CD4-positive, alpha-beta memory T cell (primary cell): ENCODE data around the gene GAPDH. TPM values are rescaled to one million over a fixed set of nuclear protein-coding genes. Genes with fewer than 3 reads are reported as not detected.
"Not testable (repeated sequence)": the region's sequence is repeated elsewhere in the genome, so short reads cannot be mapped to it uniquely, and the experiment has no call there.

Experiments
- CTCF ChIA-PET: fragments of 350-600 bp; sonication (Branson Sonifier 250); formaldehyde crosslinking; loops from one replicate; lab custom pipeline; 2021; ENCODE audit warnings: inconsistent platforms; ENCODE audit not compliant: partially characterized antibody; lab: Charles Lee
- POLR2A ChIA-PET: fragments of 350-600 bp; sonication (Branson Sonifier 250); formaldehyde crosslinking; loops from one replicate; lab custom pipeline; 2021; ENCODE audit not compliant: partially characterized antibody; lab: Charles Lee
- DNase-seq, 5 donors: peaks; one replicate each; pipeline versions ENCODE4 v3.0.0 to v3.0.0-alpha.2; 2020 to 2022; ENCODE audit warnings: mixed read lengths in 1 of 5
- H3K27ac ChIP-seq: one replicate; pipeline ENCODE4 v1.7.0; 2013; ENCODE audit warnings: low read depth, low read length
- H3K27me3 ChIP-seq: 2 replicates; pipeline ENCODE4 v1.7.0; 2013; ENCODE audit warnings: mild to moderate bottlenecking, low read length, moderate library complexity; ENCODE audit not compliant: insufficient read depth
- H3K36me3 ChIP-seq: 2 replicates; pipeline ENCODE4 v1.7.0; 2013; ENCODE audit warnings: mild to moderate bottlenecking, low read length, moderate library complexity; ENCODE audit not compliant: insufficient read depth
- H3K4me1 ChIP-seq: 2 replicates; pipeline ENCODE4 v1.7.0; 2013; ENCODE audit warnings: mild to moderate bottlenecking, low read length, moderate library complexity; ENCODE audit not compliant: insufficient read depth
- H3K4me3 ChIP-seq, 2 donors: one replicate each; pipeline ENCODE4 v1.7.0; 2013; ENCODE audit warnings: low read length in 2 of 2, mild to moderate bottlenecking in 1 of 2
- H3K9me3 ChIP-seq, 2 donors: one replicate each; pipeline ENCODE4 v1.7.0; 2013; ENCODE audit warnings: low read length in 2 of 2, control low read depth in 1 of 2; ENCODE audit not compliant: control insufficient read depth in 1 of 2
- H3K27ac Mint-ChIP-seq, 7 donors: one replicate each; pipeline ENCODE4 v1.8.0; 2020 to 2021; ENCODE audit warnings: mixed read lengths in 7 of 7, mild to moderate bottlenecking in 6 of 7, inconsistent platforms in 3 of 7, moderate library complexity in 3 of 7
- H3K27me3 Mint-ChIP-seq, 2 donors: one replicate each; pipeline ENCODE4 v1.8.0; 2020 to 2021; ENCODE audit warnings: mixed read lengths in 2 of 2
- H3K36me3 Mint-ChIP-seq, 2 donors: one replicate each; pipeline ENCODE4 v1.8.0; 2020 to 2021; ENCODE audit warnings: mixed read lengths in 2 of 2, inconsistent platforms in 1 of 2, mild to moderate bottlenecking in 1 of 2
- H3K4me1 Mint-ChIP-seq, 4 donors: one replicate each; pipeline ENCODE4 v1.8.0; 2020 to 2021; ENCODE audit warnings: mixed read lengths in 4 of 4, mild to moderate bottlenecking in 1 of 4
- H3K4me3 Mint-ChIP-seq, 8 donors: one replicate each; pipeline ENCODE4 v1.8.0; 2020 to 2021; ENCODE audit warnings: mixed read lengths in 8 of 8, mild to moderate bottlenecking in 7 of 8, moderate library complexity in 6 of 8, inconsistent platforms in 3 of 8
- H3K9me3 Mint-ChIP-seq, 8 donors: one replicate each; pipeline ENCODE4 v1.8.0; 2020 to 2021; ENCODE audit warnings: mixed read lengths in 8 of 8, mild to moderate bottlenecking in 5 of 8, inconsistent platforms in 3 of 8, moderate library complexity in 1 of 8
- intact Hi-C: fragments of 100-400 bp; cut with micrococcal nuclease; formaldehyde crosslinking; loops from one replicate; pipeline ENCODE4 v1.15.1; 2023
- polyA plus RNA-seq, 2 donors: library from polyadenylated mRNA; unstranded; fragments of 300-500 nt; fragmentation: Illumina TruSeq; gene quantifications; one replicate each; pipeline ENCODE4 v1.2.3, GENCODE V29; 2021
- total RNA-seq, 2 experiments: library from RNA; stranded (reverse); gene quantifications; one replicate each; pipeline ENCODE4 v1.2.3, GENCODE V29; 2021

The GAPDH gene
- total and polyA plus RNA-seq, 4 experiments from 2014 or later = 474 to 2,185 (median 1,163) TPM

DNA sequence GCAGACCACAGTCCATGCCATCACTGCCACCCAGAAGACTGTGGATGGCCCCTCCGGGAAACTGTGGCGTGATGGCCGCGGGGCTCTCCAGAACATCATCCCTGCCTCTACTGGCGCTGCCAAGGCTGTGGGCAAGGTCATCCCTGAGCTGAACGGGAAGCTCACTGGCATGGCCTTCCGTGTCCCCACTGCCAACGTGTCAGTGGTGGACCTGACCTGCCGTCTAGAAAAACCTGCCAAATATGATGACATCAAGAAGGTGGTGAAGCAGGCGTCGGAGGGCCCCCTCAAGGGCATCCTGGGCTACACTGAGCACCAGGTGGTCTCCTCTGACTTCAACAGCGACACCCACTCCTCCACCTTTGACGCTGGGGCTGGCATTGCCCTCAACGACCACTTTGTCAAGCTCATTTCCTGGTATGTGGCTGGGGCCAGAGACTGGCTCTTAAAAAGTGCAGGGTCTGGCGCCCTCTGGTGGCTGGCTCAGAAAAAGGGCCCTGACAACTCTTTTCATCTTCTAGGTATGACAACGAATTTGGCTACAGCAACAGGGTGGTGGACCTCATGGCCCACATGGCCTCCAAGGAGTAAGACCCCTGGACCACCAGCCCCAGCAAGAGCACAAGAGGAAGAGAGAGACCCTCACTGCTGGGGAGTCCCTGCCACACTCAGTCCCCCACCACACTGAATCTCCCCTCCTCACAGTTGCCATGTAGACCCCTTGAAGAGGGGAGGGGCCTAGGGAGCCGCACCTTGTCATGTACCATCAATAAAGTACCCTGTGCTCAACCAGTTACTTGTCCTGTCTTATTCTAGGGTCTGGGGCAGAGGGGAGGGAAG lies 3.5 kb downstream of the GAPDH start:
- not testable (repeated sequence) for H3K27me3 Mint-ChIP-seq, H3K9me3 Mint-ChIP-seq, H3K9me3 ChIP-seq, H3K27me3 ChIP-seq, H3K4me3 ChIP-seq
- Mint-ChIP-seq H3K27ac (peak overlapping the region; percentile 86 to 99 (median 98)), H3K4me1 (peaks cover 38 to 80% (median 63%) of the 10 kb centered on the region in 4 donors), H3K36me3 (peaks cover 22 to 61% of the 10 kb centered on the region in 2 donors), H3K4me3 (peak overlapping the region; percentile 39 to 85 (median 66))
- DNase-seq = peak; percentile 82 to 87 (median 82)
- intact Hi-C loops = loop anchor here (1.0 kb wide), 2 partner anchors 114 to 202 kb away; no protein-coding TSS in a partner anchor
- peaks cover 84% of the 10 kb centered on the region for H3K4me1 ChIP-seq
- H3K27ac ChIP-seq = peak overlapping the region; percentile 56
- ChIA-PET POLR2A (interaction anchor here (1.0 to 10.5 kb wide), 16 partner anchors 9 to 211 kb away, joined by 3 to 237 read pairs (median 6); partner anchors contain the start of genes CD27, MRPL51, NCAPD2 and NOP2), CTCF (interaction anchor here (0.6 to 8.0 kb wide), 39 partner anchors 8 to 314 kb away, joined by 3 to 162 read pairs (median 6); partner anchors contain the start of genes CD27, MLF2, MRPL51 and TAPBPL)
- peaks cover 25% of the 10 kb centered on the region for H3K36me3 ChIP-seq

DNA sequence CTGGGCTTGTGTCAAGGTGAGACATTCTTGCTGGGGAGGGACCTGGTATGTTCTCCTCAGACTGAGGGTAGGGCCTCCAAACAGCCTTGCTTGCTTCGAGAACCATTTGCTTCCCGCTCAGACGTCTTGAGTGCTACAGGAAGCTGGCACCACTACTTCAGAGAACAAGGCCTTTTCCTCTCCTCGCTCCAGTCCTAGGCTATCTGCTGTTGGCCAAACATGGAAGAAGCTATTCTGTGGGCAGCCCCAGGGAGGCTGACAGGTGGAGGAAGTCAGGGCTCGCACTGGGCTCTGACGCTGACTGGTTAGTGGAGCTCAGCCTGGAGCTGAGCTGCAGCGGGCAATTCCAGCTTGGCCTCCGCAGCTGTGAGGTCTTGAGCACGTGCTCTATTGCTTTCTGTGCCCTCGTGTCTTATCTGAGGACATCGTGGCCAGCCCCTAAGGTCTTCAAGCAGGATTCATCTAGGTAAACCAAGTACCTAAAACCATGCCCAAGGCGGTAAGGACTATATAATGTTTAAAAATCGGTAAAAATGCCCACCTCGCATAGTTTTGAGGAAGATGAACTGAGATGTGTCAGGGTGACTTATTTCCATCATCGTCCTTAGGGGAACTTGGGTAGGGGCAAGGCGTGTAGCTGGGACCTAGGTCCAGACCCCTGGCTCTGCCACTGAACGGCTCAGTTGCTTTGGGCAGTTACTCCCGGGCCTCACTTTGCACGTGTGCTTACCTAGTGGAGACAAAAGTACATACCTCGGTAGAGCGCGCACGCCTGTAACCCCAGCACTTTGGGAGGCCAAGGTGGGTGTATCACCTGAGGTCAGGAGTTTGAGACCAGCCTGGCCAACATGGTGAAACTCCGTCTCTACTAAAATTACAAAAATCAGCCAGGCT lies 4.3 kb downstream of the GAPDH start:
- Histone ChIP-seq H3K36me3 (peaks cover 25% of the 10 kb centered on the region), H3K4me1 (peaks cover 76% of the 10 kb centered on the region), H3K9me3 (no peaks in the 10 kb centered on the region), H3K4me3 (no peak overlapping the region), H3K27me3 (no peaks in the 10 kb centered on the region), H3K27ac (peak overlapping the region; percentile 56)
- Mint-ChIP-seq H3K4me1 (peaks cover 33 to 72% (median 56%) of the 10 kb centered on the region in 4 donors), H3K36me3 (peaks cover 22 to 60% of the 10 kb centered on the region in 2 donors), H3K4me3 (peak overlapping the region in 1 of 8 donors; percentile 27), H3K27me3 (no peaks in the 10 kb centered on the region), H3K9me3 (no peaks in the 10 kb centered on the region), H3K27ac (peak overlapping the region; percentile 46 to 99 (median 86))
- ChIA-PET CTCF (interaction anchor here (1.0 to 8.0 kb wide), 27 partner anchors 9 to 220 kb away, joined by 3 to 162 read pairs (median 8); partner anchors contain the start of genes CD27, MLF2 and VAMP1), POLR2A (interaction anchor here (1.0 to 10.5 kb wide), 19 partner anchors 8 to 212 kb away, joined by 3 to 237 read pairs (median 6); partner anchors contain the start of genes CD27, MRPL51, NCAPD2 and NOP2)
- no peak for DNase-seq
- intact Hi-C loops = loop anchor here (1.0 kb wide), 3 partner anchors 115 to 215 kb away; no protein-coding TSS in a partner anchor

DNA sequence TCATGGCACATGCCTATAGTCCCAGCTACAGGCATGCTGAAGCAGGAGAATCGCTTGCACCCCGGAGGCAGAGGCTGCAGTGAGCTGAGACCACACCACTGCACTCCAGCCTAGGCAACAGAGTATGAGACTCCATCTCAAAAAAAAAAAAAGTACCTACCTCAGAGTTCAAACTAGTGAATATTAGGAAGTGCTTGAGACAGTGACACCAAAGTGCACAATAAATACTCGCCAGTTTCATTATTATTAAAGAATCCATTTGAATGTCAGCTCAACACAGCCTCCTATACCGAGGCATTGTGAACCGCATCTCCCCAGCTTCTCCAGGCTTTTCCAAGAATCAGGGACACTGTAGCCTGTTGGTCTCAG lies 5.0 kb downstream of the GAPDH start:
- Mint-ChIP-seq H3K27ac (peak overlapping the region; percentile 33 to 99 (median 83)), H3K4me3 (peak overlapping the region in 2 of 8 donors; percentile 20 to 27), H3K9me3 (no peaks in the 10 kb centered on the region), H3K36me3 (peaks cover 23 to 56% of the 10 kb centered on the region in 2 donors), H3K27me3 (no peaks in the 10 kb centered on the region), H3K4me1 (peaks cover 31 to 67% (median 54%) of the 10 kb centered on the region in 4 donors)
- Histone ChIP-seq H3K4me3 (no peak overlapping the region), H3K36me3 (peaks cover 25% of the 10 kb centered on the region), H3K27me3 (no peaks in the 10 kb centered on the region), H3K27ac (no peak overlapping the region), H3K4me1 (peaks cover 71% of the 10 kb centered on the region), H3K9me3 (no peaks in the 10 kb centered on the region)
- ChIA-PET CTCF (interaction anchor here (0.6 to 8.0 kb wide), 13 partner anchors 13 to 216 kb away, joined by 3 to 162 read pairs (median 24); partner anchors contain the start of gene VAMP1), POLR2A (interaction anchor here (1.0 to 10.5 kb wide), 13 partner anchors 13 to 216 kb away, joined by 3 to 237 read pairs (median 10); partner anchors contain the start of genes MRPL51, NCAPD2, TAPBPL and VAMP1)
- DNase-seq = no peak
- intact Hi-C loops = loop anchor here (1.0 kb wide), 1 partner anchor 216 kb away; no protein-coding TSS in a partner anchor

DNA sequence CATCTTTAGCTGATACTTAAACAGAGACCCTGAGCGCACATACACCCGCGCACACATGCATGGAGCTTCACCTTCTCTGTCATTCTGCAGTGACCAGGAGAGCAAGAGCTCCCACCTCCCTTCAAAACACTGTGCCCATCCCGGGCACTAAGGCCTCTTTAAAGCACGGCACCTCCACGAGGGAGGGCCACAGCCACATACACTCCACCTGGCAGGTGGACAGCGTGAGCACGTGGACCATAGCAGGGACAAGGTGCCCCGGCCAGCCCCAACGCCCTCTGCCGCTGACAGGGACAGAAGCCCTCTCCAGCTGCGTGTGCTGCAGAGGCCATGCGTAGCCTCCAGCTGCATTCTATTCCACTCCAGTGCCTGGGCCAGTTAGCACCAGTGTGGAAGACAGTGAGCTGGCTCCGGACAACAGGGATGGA lies 5.4 kb downstream of the GAPDH start:
- intact Hi-C loops = loop anchor here (1.0 kb wide), 1 partner anchor 216 kb away; no protein-coding TSS in a partner anchor
- peak overlapping the region in 4 of 8 donors; percentile 20 to 87 (median 62) for H3K4me3 Mint-ChIP-seq
- peak overlapping the region; percentile 37 for H3K27ac ChIP-seq

DNA sequence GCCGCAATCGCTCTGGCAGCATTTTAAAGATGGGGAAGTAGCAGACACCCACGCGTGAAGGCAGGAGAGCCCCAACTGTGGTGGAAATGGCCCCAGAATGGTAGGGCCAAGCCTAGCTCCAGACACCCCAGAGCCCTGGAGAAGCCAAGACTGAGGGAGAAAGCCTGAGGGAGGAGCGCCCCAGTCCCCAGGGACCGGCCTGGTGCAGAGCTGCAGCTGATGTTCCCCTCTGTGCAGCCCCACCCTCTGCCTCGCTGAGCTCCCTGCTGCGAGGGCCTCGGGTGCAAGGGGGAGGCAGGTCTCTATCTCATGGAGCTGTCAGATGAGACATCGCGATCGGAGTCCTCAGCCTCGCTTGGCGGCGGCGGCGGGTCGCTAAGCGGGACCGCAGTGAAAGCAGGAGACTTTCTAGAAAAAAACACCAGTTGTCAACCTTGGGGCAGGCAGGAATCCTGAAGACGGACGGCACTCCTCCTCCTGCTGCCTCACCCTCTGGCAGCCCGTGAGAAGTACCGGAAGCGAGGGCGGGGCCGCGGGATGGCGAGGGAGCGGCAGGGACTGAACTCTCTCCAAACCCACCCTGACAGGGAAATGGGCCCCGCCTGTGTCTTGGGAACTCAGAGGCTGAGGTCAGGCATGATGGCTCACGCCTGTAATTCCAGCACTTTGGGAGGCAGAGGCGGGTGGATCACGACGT lies 6.0 kb downstream of the GAPDH start:
- no peaks in the 10 kb centered on the region for H3K27me3 Mint-ChIP-seq
- intact Hi-C loops = no loop called here
- Histone ChIP-seq H3K9me3 (no peaks in the 10 kb centered on the region), H3K4me1 (peaks cover 70% of the 10 kb centered on the region), H3K4me3 (peak overlapping the region in 1 of 2 donors; percentile 22), H3K27me3 (no peaks in the 10 kb centered on the region), H3K27ac (peak overlapping the region; percentile 37), H3K36me3 (peaks cover 25% of the 10 kb centered on the region)
- CTCF ChIA-PET = interaction anchor here (1.2 to 8.0 kb wide), 10 partner anchors 12 to 217 kb away, joined by 3 to 162 read pairs (median 25); partner anchors contain the start of gene VAMP1
- POLR2A ChIA-PET = interaction anchor here (0.7 to 10.5 kb wide), 15 partner anchors 9 to 351 kb away, joined by 3 to 237 read pairs (median 6); partner anchors contain the start of genes MRPL51, NCAPD2, TAPBPL and VAMP1
- no peaks in the 10 kb centered on the region for H3K9me3 Mint-ChIP-seq
- peaks cover 31 to 61% (median 51%) of the 10 kb centered on the region in 4 donors for H3K4me1 Mint-ChIP-seq
- peak overlapping the region; percentile 80 to 93 (median 89) for H3K27ac Mint-ChIP-seq
- peaks cover 26 to 54% of the 10 kb centered on the region in 2 donors for H3K36me3 Mint-ChIP-seq
- DNase-seq = peak; percentile 30 to 63 (median 33)
- H3K4me3 Mint-ChIP-seq = peak overlapping the region in 7 of 8 donors; percentile 43 to 87 (median 80)

More for the DNA sequence above, 5.4 kb downstream of the GAPDH start:
- peak overlapping the region; percentile 80 to 93 (median 89) for H3K27ac Mint-ChIP-seq
- H3K36me3 Mint-ChIP-seq = peaks cover 26 to 59% of the 10 kb centered on the region in 2 donors
- no peaks in the 10 kb centered on the region for H3K9me3 Mint-ChIP-seq
- Histone ChIP-seq H3K9me3 (no peaks in the 10 kb centered on the region), H3K36me3 (peaks cover 25% of the 10 kb centered on the region), H3K27me3 (no peaks in the 10 kb centered on the region), H3K4me1 (peaks cover 71% of the 10 kb centered on the region), H3K4me3 (no peak overlapping the region)
- CTCF ChIA-PET = interaction anchor here (0.6 to 8.0 kb wide), 14 partner anchors 13 to 217 kb away, joined by 3 to 162 read pairs (median 17); partner anchors contain the start of gene VAMP1
- DNase-seq = no peak
- POLR2A ChIA-PET = interaction anchor here (0.7 to 10.5 kb wide), 14 partner anchors 9 to 216 kb away, joined by 3 to 237 read pairs (median 6); partner anchors contain the start of genes MRPL51, NCAPD2, TAPBPL and VAMP1
- no peaks in the 10 kb centered on the region for H3K27me3 Mint-ChIP-seq
- H3K4me1 Mint-ChIP-seq = peaks cover 31 to 63% (median 54%) of the 10 kb centered on the region in 4 donors
